K562 (cell line): ENCODE measurements around the gene PIK3R6. TPM values are rescaled to one million over a fixed set of nuclear protein-coding genes. Genes with fewer than 3 reads are reported as not detected.

ENCODE experiments used
- JUNB ChIP-seq: fragments of 450-650 bp; formaldehyde crosslinking; conservative IDR thresholded peaks from 2 replicates; pipeline ENCODE4 v1.4.0; 2020; ENCODE audit warnings: mild to moderate bottlenecking
- MAZ ChIP-seq, 2 experiments: fragments of 450-650 bp in 1 of 2; sonication (generic) in 1 of 2; formaldehyde crosslinking; IDR thresholded peaks in 1 of 2; conservative IDR thresholded peaks in 1 of 2; 2 replicates each; pipeline versions ENCODE4 v1.4.0 to v1.5.0; 2020; ENCODE audit warnings: mild to moderate bottlenecking in 1 of 2, missing genetic modification reagents in 1 of 2
- MEF2A ChIP-seq: IDR thresholded peaks from 2 replicates; pipeline ENCODE4 v1.6.1; 2011; ENCODE audit warnings: low read depth, mild to moderate bottlenecking, low read length, moderate library complexity; ENCODE audit not compliant: control insufficient read depth
- MIER1 ChIP-seq: fragments of 450-650 bp; IDR thresholded peaks from 2 replicates; pipeline ENCODE4 v1.6.1; 2016; ENCODE audit warnings: antibody characterized with exemption, mild to moderate bottlenecking, low read depth
- MXD1 ChIP-seq: fragments of 250-450 bp; sonication (Bioruptor Pico); IDR thresholded peaks from 2 replicates; pipeline ENCODE4 v1.8.0; 2021; ENCODE audit warnings: borderline replicate concordance, mild to moderate bottlenecking, moderate library complexity; ENCODE audit not compliant: poor library complexity, severe bottlenecking
- NKRF ChIP-seq: fragments of 450-650 bp; IDR thresholded peaks from 2 replicates; pipeline ENCODE4 v1.6.1; 2016; ENCODE audit warnings: borderline replicate concordance
- SMAD4 ChIP-seq: fragments of 250-450 bp; sonication (Bioruptor Pico); conservative IDR thresholded peaks from 2 replicates; pipeline ENCODE4 v1.8.0; 2021; ENCODE audit warnings: inconsistent platforms, mild to moderate bottlenecking, moderate library complexity
- ZNF133 ChIP-seq: fragments of 250-450 bp; sonication (Bioruptor Pico); IDR thresholded peaks from 2 replicates; pipeline ENCODE4 v1.4.0; 2020; ENCODE audit warnings: mild to moderate bottlenecking
- ZNF707 ChIP-seq: fragments of 250-450 bp; sonication (Bioruptor Pico); conservative IDR thresholded peaks from 2 replicates; pipeline ENCODE4 v1.8.0; 2022; ENCODE audit warnings: inconsistent platforms, mild to moderate bottlenecking, moderate library complexity
- polyA plus RNA-seq, 8 experiments: library from polyadenylated mRNA; depleted of rRNA in 4 of 8; stranded (reverse) in 5 of 8; unstranded in 3 of 8; fragments of >200 nt; fragmentation: Nextera tagmentation in 2 of 8; fragmentation: Illumina TruSeq in 1 of 8; extraction: Ambion mirVana in 2 of 8; extraction: Trizol in 1 of 8; gene quantifications; 2 replicates each; pipeline versions ENCODE4 v1.2.1 to v1.2.3, GENCODE V29; 2011 to 2014; ENCODE audit warnings: inconsistent platforms in 1 of 8, missing spikeins in 1 of 8
- total RNA-seq, 7 experiments: library from RNA; depleted of rRNA in 6 of 7; stranded (reverse); fragments of >200 nt in 6 of 7; fragmentation: Illumina TruSeq in 2 of 7; extraction: Trizol in 2 of 7; gene quantifications; 2 replicates each; pipeline versions ENCODE4 v1.2.1 to v1.2.3, GENCODE V29; 2011 to 2021; ENCODE audit warnings: low replicate concordance in 1 of 7
- TF ChIP-seq, protein P1 (sequence below): fragments of 450-650 bp; IDR thresholded peaks from 2 replicates; pipeline ENCODE4 v1.6.1; 2016; ENCODE audit warnings: mild to moderate bottlenecking, moderate library complexity
- TF ChIP-seq, protein P2 (sequence below): sonication (generic); formaldehyde crosslinking; IDR thresholded peaks from 2 replicates; pipeline ENCODE4 v1.8.0; 2023; ENCODE audit warnings: mild to moderate bottlenecking, missing genetic modification reagents

Gene PIK3R6
- total and polyA plus RNA-seq, 9 of the 15 experiments (the other 6 are each of a cell fraction or from before 2014, with no cell fraction given), result 0.04 TPM; not detected in 8

DNA sequence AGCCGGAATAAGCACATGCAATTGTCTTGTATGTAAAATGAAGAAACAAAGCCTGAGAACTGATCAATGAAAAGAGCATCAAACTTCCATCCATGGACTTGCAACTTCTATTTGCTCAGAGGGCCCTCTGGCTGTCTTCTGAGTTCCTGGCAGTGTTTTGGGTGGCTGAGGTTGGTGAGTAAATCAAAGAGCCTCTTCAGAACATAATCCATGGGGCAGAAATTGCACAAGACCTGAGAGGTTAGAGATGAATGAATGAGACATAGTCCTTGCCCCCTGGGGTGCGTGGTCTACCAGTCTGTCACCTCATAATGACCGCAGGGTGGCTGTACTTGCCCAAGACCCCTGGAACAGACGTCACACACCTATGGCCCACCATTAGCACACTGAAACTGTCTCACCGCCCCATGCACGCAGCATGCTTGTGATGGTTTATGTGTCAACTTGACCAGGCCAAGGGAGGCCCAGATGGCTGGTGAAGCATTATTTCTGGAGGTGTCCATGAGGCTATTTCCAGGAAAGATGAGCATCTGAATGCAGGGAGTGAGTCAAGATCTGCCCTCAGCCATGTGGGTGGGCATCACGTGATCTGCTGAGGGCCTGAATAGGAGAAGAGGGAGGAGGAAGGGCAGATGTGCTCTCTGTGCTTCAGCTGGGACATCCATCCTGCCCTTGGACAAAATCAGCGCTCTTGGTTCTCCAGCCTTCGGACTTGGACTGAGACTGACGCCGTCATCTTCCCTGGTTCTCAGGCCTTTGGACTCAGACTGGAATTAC lies 8.3 kb downstream of the PIK3R6 start (continued):
- TF ChIP-seq, protein P1, sequence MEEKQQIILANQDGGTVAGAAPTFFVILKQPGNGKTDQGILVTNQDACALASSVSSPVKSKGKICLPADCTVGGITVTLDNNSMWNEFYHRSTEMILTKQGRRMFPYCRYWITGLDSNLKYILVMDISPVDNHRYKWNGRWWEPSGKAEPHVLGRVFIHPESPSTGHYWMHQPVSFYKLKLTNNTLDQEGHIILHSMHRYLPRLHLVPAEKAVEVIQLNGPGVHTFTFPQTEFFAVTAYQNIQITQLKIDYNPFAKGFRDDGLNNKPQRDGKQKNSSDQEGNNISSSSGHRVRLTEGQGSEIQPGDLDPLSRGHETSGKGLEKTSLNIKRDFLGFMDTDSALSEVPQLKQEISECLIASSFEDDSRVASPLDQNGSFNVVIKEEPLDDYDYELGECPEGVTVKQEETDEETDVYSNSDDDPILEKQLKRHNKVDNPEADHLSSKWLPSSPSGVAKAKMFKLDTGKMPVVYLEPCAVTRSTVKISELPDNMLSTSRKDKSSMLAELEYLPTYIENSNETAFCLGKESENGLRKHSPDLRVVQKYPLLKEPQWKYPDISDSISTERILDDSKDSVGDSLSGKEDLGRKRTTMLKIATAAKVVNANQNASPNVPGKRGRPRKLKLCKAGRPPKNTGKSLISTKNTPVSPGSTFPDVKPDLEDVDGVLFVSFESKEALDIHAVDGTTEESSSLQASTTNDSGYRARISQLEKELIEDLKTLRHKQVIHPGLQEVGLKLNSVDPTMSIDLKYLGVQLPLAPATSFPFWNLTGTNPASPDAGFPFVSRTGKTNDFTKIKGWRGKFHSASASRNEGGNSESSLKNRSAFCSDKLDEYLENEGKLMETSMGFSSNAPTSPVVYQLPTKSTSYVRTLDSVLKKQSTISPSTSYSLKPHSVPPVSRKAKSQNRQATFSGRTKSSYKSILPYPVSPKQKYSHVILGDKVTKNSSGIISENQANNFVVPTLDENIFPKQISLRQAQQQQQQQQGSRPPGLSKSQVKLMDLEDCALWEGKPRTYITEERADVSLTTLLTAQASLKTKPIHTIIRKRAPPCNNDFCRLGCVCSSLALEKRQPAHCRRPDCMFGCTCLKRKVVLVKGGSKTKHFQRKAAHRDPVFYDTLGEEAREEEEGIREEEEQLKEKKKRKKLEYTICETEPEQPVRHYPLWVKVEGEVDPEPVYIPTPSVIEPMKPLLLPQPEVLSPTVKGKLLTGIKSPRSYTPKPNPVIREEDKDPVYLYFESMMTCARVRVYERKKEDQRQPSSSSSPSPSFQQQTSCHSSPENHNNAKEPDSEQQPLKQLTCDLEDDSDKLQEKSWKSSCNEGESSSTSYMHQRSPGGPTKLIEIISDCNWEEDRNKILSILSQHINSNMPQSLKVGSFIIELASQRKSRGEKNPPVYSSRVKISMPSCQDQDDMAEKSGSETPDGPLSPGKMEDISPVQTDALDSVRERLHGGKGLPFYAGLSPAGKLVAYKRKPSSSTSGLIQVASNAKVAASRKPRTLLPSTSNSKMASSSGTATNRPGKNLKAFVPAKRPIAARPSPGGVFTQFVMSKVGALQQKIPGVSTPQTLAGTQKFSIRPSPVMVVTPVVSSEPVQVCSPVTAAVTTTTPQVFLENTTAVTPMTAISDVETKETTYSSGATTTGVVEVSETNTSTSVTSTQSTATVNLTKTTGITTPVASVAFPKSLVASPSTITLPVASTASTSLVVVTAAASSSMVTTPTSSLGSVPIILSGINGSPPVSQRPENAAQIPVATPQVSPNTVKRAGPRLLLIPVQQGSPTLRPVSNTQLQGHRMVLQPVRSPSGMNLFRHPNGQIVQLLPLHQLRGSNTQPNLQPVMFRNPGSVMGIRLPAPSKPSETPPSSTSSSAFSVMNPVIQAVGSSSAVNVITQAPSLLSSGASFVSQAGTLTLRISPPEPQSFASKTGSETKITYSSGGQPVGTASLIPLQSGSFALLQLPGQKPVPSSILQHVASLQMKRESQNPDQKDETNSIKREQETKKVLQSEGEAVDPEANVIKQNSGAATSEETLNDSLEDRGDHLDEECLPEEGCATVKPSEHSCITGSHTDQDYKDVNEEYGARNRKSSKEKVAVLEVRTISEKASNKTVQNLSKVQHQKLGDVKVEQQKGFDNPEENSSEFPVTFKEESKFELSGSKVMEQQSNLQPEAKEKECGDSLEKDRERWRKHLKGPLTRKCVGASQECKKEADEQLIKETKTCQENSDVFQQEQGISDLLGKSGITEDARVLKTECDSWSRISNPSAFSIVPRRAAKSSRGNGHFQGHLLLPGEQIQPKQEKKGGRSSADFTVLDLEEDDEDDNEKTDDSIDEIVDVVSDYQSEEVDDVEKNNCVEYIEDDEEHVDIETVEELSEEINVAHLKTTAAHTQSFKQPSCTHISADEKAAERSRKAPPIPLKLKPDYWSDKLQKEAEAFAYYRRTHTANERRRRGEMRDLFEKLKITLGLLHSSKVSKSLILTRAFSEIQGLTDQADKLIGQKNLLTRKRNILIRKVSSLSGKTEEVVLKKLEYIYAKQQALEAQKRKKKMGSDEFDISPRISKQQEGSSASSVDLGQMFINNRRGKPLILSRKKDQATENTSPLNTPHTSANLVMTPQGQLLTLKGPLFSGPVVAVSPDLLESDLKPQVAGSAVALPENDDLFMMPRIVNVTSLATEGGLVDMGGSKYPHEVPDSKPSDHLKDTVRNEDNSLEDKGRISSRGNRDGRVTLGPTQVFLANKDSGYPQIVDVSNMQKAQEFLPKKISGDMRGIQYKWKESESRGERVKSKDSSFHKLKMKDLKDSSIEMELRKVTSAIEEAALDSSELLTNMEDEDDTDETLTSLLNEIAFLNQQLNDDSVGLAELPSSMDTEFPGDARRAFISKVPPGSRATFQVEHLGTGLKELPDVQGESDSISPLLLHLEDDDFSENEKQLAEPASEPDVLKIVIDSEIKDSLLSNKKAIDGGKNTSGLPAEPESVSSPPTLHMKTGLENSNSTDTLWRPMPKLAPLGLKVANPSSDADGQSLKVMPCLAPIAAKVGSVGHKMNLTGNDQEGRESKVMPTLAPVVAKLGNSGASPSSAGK, result 0 out of 2 replicates have a peak, but pooled peaks have one; percentile 17
- TF ChIP-seq ZNF707 (CRISPR knock-in tag) (no peak), JUNB (CRISPR knock-in tag) (no peak), MEF2A (no peak), NKRF (no peak), MIER1 (no peak), SMAD4 (CRISPR knock-in tag) (no peak), MAZ (CRISPR knock-in tag; conservative IDR thresholded peaks at IDR 0.05 in 1 of 2, IDR thresholded peaks at IDR 0.05 in 1 of 2) (no peak), MXD1 (no peak), ZNF133 (CRISPR knock-in tag) (no peak)
- TF ChIP-seq, protein P2, sequence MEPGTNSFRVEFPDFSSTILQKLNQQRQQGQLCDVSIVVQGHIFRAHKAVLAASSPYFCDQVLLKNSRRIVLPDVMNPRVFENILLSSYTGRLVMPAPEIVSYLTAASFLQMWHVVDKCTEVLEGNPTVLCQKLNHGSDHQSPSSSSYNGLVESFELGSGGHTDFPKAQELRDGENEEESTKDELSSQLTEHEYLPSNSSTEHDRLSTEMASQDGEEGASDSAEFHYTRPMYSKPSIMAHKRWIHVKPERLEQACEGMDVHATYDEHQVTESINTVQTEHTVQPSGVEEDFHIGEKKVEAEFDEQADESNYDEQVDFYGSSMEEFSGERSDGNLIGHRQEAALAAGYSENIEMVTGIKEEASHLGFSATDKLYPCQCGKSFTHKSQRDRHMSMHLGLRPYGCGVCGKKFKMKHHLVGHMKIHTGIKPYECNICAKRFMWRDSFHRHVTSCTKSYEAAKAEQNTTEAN (CRISPR knock-in tag), result no peak
